ENCODE data around the gene TMEM266.
"Not testable (repeated sequence)": the region's sequence is repeated elsewhere in the genome, so short reads cannot be mapped to it uniquely, and the experiment has no call there.

TMEM266 gene, protein sequence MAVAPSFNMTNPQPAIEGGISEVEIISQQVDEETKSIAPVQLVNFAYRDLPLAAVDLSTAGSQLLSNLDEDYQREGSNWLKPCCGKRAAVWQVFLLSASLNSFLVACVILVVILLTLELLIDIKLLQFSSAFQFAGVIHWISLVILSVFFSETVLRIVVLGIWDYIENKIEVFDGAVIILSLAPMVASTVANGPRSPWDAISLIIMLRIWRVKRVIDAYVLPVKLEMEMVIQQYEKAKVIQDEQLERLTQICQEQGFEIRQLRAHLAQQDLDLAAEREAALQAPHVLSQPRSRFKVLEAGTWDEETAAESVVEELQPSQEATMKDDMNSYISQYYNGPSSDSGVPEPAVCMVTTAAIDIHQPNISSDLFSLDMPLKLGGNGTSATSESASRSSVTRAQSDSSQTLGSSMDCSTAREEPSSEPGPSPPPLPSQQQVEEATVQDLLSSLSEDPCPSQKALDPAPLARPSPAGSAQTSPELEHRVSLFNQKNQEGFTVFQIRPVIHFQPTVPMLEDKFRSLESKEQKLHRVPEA

DNA sequence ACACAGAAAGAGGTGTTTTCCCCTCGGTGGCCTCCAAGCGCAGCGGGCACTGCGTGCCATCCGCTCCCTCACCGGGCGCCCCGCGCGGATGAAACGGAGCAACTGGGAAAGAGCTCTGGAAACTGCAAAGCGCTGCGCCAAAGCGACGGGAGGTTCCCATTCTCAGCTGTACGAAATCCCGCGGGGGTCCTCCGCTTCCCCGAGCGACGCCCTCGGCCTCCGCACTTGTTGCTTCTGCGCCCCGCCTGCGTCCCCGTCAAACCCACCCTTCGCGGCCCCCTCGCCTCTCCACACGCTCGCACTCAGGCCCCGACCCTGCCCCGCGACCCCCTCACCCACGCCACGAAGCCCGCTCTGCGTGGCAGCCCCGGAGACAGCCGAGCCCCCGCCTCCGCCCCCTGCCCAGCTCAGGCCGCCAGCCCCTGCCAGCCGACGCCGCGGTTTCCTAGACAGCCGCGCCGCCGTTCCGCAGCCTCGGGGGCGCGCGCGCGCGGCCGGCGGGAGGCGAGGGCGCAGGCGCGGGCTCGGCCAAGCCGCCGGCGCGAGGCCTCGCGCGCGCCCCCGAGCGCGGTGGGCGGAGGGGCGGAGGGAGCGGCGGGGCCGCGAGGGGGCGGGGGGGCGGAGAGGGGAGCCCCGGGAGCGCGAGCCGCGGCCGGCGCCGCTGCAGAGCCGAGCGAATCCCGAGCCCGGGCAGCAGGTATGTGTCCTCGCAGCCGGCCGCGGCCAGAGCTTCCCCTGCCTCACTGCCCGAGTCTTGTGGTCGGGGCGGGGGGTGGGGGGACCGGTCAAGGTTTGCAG, at the start of gene TMEM266:
Gene TMEM266, plus strand, starts transcription at position 666 of the 798 bp plus-strand sequence. CDS start 74,279 bp downstream, outside the sequence.
- DNase-seq: no peak

DNA sequence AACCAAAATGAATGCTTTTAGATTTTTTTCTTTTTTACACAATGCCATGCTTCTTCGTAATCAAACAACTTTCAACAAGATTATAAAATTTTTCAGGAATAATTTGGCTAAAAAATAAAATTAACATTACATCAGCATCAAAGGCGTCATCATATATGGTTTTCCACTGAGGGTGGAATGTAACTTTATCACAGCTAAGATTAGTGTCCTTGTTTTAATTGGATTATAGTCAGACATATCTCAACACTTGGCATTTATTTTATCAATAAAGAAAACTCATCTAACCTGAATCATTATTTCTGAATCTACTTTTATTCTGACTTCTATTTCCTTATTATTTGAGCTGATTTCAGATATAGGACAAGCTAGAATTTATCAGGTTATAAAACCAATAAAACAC, 49.2 kb upstream of the TMEM266 start:
- DNase-seq: no peak

DNA sequence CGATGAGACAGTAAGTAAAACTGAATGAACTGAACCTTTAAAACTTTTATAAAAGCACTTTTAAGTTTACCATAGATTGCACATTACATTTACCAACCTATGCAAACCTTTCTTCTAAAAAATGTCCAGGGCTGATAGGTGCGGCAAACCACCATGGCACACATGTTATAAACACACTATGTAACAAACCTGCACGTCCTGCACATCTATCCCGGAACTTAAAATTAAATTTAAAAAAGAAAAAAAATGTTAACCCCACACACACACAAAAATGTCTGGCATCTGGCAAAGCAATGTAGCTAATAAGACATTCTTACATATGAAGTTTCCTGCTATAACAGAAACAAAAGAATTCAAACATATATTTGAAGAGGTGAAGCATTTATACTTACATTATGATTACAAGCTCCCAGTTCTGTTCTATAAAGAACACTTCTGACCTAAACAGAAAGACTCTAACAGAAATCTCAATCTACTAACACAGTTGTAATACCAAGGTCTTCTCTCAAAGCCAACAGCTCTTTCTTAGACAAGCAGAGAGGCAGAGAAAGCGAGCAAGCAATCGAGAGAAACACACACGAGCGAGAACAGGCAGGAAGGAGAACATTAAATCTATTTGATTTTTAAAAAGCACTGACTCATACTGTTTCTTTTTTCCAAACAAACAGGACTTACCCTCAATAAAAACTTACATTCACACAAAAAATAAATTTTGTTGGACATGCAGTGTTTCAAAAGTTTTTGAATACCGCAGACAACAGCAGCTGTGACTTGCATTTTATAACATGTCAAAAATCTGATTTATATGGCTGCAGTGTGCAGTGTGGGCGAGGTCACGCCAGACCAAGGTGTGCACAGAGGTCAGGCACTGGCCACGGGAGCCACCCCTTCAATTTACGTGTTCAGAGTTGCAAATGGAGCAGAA, 47.9 kb upstream of the TMEM266 start, which contains the start of gene NRG4:
Gene NRG4, minus strand, starts transcription at position 798 of the 925 bp plus-strand sequence. CDS start 1,194 bp downstream, outside the sequence.
- DNase-seq: no peak

DNA sequence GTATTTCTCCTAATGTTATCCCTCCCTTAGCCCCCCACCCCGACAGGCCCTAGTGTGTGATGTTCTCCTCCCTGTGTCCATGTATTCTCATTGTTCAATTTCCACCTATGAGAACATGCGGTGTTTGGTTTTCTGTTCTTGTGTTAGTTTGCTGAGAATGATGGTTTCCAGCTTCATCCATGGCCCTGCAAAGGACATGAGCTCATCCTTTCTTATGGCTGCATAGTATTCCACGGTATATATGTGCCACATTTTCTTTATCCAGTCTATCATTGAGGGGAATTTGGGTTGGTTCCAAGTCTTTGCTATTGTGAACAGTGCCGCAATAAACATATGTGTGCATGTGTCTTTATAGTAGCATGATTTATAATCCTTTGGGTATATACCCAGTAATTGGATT, 46.3 kb upstream of the TMEM266 start:
- not testable (repeated sequence) for DNase-seq

DNA sequence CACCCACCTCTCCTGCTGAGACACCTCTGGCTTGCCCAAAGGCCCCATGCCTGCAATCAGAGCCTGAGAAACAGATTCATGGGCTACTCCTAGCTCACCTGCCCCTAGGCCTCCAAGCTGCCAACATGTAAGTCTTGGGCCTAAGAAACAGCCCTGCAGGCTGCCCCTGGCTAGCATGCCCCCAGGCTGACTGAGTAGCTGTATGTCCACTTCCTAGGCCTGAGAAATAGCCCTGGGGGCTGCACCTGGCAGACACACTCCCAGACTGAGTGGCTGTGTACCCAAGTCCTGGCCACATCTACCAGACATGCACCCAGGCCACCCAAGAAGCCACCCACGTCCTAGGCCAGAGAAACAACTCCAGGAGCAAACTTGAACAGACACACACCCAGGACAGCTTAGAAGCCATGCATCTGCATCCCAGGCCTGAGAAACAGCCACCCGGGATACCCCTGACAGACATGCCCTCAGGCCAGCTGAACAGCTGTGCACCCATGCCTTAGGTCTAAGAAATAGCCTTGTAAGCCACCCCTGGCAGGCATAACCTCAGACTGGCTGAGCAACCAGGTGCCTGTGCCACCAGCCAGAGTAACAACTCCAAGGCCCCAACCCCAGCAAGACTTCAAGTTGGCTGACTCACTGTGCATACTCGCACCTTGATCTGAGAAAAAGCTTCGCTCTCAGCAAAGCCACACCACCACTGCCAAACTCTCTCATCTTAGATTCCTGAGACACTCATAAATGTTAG, 35.6 kb upstream of the TMEM266 start:
- DNase-seq: no peak

DNA sequence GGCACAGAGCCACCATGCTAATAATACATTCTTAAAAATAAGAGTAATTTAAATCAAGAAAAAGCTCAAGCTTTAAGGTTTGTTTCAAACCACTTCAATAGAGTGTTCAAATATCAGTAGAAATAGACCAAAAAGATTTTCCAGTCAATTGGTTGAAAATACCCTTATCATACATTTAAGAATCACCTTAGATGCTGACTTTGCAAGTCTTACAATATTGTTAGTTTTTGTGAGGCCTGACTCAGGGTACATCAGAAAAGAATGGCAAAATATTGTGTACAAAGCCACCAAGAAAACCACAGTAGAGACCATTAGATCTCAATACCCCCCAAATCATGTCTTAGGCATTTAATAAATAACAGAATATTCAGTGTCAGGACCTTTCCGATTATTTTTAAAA, 27.7 kb upstream of the TMEM266 start:
- DNase-seq: no peak

DNA sequence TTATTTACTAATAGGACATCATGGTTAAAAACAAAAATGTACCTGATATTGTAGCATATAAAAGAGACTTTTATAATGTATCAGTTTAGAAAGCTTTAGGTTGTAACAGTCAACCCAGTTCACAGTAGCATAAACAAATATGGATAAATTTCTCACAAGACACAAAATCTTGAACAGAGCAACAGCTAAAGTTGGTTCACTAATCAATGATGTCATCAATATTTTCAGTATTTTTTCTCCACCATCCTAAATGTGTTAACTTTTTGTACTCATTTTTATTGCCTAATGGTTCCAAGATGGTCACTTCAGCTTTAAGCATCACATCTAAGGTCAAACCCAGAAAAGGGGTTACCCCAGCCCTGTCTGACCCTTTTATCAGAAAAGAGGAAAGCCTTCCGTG, 26.3 kb upstream of the TMEM266 start:
- DNase-seq: no peak

DNA sequence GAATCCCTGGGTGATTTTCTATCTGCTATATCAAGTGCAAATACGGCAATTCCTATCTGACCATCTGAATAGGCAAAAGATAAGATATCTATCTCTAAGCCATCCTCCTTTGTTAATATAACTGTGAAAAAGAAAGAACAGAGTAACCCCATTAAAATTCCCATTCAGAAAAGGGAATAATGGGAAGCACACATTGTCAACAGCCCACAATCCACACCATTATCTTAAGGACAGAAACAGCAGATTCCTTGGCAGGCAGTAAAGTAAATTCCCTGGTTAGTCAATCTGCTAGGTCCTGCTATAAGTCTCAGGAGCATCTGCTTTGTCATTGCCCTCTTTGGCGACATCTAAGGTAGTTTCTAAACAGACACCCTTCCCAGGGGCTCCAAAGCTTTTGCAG, 25.7 kb upstream of the TMEM266 start:
- no peak for DNase-seq

DNA sequence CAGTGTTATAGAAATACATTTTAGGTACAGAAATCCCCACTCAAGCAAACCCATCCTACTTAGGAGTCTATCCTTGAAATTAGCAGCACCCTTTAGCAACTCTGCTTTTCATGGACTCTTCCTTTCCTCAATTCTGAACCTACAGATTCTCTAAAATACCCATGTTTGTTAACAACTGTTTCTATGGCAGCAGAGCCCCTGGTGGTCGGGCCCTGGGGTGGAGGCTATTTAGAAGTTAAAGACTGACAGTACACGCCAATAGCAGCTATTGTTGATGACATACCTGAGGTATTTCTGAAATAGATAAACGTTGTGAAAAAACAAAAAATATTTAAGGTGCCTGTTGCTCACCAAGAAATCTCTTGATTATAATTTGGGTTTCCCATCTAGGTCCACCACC, 24.2 kb upstream of the TMEM266 start:
- DNase-seq: no peak

DNA sequence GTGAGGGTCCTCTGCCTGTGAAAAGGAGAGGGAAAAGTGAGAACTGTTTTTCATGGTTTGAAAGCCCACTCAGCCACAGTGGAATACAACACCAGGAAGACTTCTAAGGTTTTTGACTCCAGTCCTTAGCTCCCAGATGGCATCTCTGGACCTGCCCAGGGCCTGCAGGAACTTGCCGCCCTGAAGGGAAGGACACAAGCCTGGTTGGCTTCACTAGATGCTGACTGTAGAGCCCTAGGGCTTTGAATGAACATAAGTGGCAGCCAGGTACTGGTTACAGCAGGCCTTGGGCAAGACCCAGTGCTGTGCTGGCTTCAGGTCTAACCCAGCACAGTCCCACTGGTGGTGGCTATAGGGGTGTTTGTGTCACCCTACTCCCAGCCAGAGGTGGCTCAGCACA, 21.3 kb upstream of the TMEM266 start:
- DNase-seq: no peak

DNA sequence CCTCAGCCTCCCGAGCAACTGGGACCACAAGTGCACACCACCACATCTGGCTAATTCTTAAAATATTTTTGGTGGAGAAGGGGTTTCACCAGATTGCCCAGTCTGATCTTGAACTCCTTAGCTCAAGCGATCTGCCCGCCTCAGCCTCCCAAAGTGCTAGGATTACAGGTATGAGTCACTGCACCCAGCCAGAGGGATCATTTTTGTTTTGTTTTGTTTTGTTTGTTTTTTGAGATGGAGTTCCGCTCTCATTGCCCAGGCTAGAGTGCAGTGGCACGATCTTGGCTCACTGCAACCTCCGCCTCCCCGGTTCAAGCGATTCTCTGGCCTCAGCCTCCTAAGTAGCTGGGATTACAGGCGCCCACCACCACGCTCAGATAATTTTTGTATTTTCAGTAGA, 5.6 kb upstream of the TMEM266 start:
- DNase-seq: not testable (repeated sequence)

DNA sequence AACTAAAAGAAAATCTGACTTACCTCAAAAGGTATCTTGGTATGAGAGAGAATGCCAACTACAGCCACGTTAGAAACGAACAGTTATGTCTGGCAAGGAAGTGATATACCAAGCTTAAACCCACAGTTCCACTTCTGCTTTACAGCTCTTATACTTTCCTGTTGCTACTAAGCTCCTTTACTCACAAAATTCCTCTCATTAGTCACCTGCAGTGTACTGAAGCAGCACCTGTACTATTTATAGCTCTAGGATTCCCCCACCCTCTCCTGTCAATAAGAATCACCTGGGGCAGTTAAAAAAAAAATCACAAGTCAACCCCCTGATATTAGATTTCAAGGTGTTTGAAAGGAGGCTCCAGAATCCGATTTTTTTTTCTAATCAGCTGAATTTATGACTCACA, 2.9 kb upstream of the TMEM266 start:
- no peak for DNase-seq

DNA sequence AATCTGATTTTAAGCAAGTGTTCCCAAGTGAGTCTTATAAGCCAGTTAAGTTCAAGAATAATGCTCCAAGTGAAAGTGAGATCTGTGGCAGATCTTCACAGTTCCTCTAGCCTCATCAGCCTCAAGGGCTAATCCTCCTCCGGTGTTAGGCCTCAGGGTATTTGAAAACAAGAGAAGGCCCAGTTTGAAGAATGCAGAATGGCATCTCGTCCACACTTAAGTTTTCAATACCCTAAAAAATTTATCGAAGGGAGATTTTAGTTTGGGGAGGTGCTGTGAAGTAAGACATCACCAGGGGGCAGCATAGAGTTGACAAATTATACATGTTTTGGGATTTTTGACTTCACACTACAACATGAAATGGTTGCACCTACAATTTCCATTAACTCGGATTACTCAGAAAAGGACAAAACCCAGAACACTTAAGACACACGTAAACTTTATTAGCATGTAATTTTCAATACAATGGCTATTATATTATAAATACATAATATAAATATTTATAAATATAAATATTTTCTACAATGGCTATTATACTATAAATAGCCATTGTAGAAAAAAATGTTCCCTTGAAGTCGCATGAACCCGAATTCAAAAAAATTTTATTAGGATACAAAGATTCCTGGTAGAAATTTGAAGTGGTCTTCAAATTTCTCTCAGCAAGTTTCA, 2.3 kb upstream of the TMEM266 start:
- peak in 1 of 4 experiments; percentile 3 for DNase-seq

DNA sequence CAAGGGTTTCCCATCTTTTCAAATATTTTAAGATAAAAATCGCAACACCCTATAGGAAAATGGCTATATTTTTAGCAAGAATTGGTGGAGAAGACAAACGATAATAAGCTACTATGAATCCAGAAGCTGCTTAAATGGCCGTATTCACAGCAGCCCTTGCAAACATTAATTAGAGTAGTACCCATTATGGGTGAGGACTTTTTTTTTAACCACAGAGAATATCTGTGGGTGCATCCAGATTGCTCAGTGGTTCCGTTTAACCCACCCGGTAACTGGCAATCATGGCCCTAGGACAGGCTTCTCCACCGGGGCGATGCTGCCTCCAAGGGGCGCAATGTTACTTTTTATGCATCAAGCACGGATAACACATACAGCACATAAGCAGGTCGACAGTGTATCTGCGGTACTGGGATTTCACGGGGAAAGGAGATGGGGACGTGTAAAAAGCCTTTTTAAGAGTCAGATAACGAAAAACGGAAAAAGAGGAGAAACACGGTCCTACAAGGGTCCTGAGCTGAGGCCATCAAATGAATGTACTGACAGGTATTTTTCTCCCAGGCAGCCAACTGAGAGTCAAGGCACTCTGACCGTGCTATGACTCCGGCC, 968 bp upstream of the TMEM266 start:
- DNase-seq: no peak

DNA sequence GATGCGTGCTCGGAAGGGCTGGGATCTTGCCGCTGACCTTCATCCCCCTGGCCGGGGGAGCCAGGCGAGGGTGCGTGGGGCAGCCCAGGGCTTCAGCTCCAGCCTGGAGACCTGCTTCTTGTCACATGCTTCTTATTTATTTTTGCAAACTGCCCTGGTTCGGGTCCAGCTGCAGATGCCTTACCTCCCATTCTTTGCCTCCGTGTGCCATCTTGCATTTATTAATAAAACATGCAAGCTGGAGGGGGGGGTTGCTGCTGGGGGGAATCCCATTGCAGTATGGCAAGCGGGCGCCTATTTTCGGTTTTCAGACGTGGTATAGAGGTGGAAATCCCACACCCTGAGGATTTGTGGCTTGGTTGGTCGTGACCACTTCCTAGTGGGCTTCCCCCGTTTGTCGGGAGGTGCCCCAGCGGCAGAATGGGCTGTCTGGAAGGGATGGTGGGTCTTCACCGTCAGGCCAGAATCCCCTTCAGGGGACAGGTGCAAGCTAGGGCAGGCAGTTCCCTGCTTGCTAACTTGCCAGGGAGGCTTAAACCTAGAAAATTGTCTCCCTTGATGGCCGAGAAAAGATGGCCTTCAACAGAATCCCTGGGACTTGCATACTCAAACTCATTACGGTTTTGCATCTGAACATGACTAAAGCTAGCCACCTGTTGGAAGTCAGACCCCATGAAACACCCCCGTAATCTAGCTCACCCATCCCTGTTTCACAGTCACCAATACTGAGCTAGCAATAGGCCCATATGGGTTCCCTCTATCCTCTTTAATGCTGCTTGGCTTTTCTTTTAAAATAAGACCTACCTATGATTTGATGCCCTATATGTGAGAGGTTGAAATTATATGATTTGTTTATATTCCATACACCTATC, 569 bp downstream of the TMEM266 start:
- peak in 1 of 4 experiments; percentile 5 for DNase-seq

DNA sequence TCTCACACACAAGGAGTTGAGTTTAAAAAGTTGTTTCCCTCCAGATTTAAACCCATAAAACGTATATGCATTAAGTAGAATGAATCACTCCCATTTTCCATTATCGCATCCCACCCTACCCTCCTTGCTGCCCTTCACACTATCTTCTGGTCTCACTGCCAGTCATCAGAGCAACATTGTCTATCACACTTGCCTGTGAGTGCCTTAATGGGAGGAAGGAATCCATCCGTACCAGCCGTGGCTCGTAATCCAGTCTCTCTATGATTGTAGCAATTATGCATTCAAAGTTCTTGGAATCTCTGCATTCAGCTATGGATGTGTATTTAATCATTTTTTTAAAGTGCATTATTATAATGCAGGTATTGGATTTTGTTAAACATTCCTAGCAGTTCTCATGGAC, 1.9 kb downstream of the TMEM266 start:
- no peak for DNase-seq

DNA sequence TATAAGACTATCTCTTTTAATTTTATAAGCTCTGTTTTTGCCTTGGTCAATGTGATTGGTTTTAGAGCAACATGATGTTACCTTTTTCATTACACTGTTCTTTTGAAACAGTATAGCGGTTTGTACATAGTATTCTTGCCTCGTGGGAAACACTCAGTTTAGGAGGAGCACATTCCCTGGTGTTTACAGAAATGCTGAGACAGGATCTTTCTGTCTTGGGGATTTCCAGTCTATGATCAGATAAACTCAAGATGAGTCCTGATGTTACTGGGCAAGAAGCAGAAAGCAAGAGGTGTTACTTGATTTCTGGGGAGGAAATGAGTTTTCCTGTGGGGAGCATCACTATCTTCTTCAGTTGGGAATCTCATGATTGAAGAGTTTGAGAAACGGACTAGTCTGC, 2.5 kb downstream of the TMEM266 start:
- DNase-seq: no peak

DNA sequence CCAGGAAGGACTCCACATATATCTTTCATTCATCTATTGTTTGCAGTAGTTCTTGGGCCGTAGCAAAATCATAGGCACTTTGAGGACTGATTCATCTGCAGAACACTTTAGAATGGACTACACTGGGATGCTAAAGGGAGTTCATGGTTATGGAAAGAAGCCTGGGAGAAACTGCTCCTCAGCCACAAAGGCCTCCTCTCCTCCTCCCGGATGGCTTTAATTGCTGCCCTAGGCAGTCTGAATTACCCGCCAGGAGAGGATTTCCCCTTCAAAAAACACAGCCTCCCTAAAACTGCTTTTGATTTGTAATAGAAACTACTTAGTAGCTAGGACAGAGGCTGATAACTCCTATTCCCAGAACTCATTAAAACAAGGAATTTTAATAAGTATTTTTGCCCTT, 4.6 kb downstream of the TMEM266 start:
- DNase-seq: no peak

DNA sequence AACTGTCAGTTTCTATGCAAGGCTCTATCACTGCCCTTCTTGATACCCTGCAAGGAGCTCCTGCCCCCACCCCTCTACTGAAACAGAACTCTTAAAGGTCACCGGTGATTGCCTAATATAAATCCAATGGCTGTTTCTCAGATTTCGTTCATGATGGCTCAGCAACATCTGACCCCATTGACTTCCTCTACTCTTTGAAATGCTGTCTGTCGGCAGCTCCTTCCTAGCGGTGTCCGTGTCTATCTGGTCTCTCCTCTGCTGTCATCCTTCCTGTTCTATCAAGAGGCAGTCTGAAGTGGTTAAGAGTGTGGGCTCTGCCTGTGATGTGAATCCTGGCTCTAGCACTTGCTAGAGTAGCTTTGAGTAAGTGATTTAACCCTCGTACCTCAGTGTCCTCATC, 5.5 kb downstream of the TMEM266 start:
- DNase-seq: no peak

DNA sequence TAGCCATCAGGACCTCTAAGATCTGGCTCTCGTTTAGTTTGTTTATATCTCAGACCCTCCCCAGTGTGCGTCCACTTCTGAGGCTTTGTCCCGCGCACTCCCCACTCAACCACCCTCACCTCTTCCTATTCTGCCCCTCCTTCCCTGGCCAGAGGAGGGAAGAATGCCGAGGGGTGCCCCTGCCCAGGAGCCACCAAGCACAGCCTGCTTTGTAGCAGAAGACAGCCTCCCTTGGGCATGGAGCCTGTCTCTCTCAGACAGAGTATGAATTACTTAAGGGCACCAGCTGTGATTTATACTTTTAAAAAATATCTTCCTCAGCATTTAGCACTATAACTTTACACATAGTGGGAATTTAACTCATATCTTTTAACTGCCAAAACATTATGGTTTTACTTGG, 6.0 kb downstream of the TMEM266 start:
- DNase-seq: no peak
